ENCODE data around the gene SLC24A3.

SLC24A3 gene

DNA sequence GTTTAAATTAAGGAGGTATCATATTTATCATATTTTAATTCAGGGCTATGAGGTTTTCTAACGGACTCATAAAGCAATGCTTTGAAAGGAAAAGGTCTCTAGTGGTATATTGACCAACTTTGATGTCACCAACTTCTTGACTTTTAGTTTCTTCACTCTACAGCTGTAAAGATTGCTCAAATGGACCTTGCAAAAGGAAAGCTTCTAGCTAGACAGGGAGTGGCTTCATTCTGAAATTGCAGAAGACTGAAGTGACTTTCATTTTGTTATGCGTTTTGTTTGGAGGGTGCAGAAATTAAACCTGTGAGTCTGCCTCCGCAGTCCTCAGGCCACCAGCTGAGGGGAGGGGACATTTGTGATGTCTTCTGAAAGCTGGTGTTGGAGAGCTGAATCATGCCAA is 95.7 kb downstream of the SLC24A3 start:
- TF ChIP-seq EZH2phosphoT487 (IDR thresholded peaks at IDR 0.05; ENCODE audit: low read depth) (no peak), CTCF (IDR thresholded peaks at IDR 0.05; ENCODE audit: low read depth, low read length) (no peak)
- Histone ChIP-seq H3K4me1 (ENCODE audit: low read length) (no peaks in the 10 kb centered on the region), H3K79me2 (ENCODE audit: low read length) (no peaks in the 10 kb centered on the region)

GRCh38 chr20:19310541-19310940 is 98.1 kb downstream of the SLC24A3 start:
- Histone ChIP-seq H3K9me3 (ENCODE audit: insufficient read depth, low read length) (no peaks in the 10 kb centered on the region), H3K4me1 (ENCODE audit: low read length) (no peaks in the 10 kb centered on the region), H4K20me1 (ENCODE audit: insufficient read depth, low read length) (no peaks in the 10 kb centered on the region), H2AFZ (ENCODE audit: low read depth, low read length) (no peak overlapping the region), H3K27ac (ENCODE audit: low read length) (no peak overlapping the region), H3K36me3 (replicated peaks; ENCODE audit: low read depth, low read length) (no peaks in the 10 kb centered on the region), H3K4me3 (ENCODE audit: low read length) (no peak overlapping the region), H3K9ac (ENCODE audit: low read length) (no peak overlapping the region), H3K79me2 (ENCODE audit: low read length) (no peaks in the 10 kb centered on the region), H3K27me3 (ENCODE audit: low read depth, low read length) (peaks cover 36% of the 10 kb centered on the region), H3K4me2 (ENCODE audit: low read length) (no peak overlapping the region)
- TF ChIP-seq CTCF (IDR thresholded peaks at IDR 0.05; ENCODE audit: low read depth, low read length) (no peak), EZH2phosphoT487 (IDR thresholded peaks at IDR 0.05; ENCODE audit: low read depth) (no peak)

More for the DNA sequence above, 95.7 kb downstream of the SLC24A3 start:
- Histone ChIP-seq H4K20me1 (ENCODE audit: insufficient read depth, low read length) (no peaks in the 10 kb centered on the region), H3K36me3 (replicated peaks; ENCODE audit: low read depth, low read length) (no peaks in the 10 kb centered on the region), H3K4me3 (ENCODE audit: low read length) (no peak overlapping the region), H3K4me2 (ENCODE audit: low read length) (no peak overlapping the region), H3K27me3 (ENCODE audit: low read depth, low read length) (peaks cover 39% of the 10 kb centered on the region), H3K27ac (ENCODE audit: low read length) (no peak overlapping the region), H3K9ac (ENCODE audit: low read length) (no peak overlapping the region), H3K9me3 (ENCODE audit: insufficient read depth, low read length) (no peaks in the 10 kb centered on the region), H2AFZ (ENCODE audit: low read depth, low read length) (no peak overlapping the region)

GRCh38 chr20:19313342-19314069 is 101.1 kb downstream of the SLC24A3 start:
- H3K27me3 ChIP-seq (ENCODE audit: low read depth, low read length): peaks cover 47% of the 10 kb centered on the region
- H3K9ac ChIP-seq (ENCODE audit: low read length): no peak overlapping the region

GRCh38 chr20:19314621-19315020 is 102.2 kb downstream of the SLC24A3 start:
- Histone ChIP-seq H2AFZ (ENCODE audit: low read depth, low read length) (no peak overlapping the region), H3K9ac (ENCODE audit: low read length) (no peak overlapping the region), H3K27ac (ENCODE audit: low read length) (no peak overlapping the region), H3K27me3 (ENCODE audit: low read depth, low read length) (peaks cover 45% of the 10 kb centered on the region), H4K20me1 (ENCODE audit: insufficient read depth, low read length) (no peaks in the 10 kb centered on the region), H3K79me2 (ENCODE audit: low read length) (no peaks in the 10 kb centered on the region), H3K36me3 (replicated peaks; ENCODE audit: low read depth, low read length) (no peaks in the 10 kb centered on the region), H3K9me3 (ENCODE audit: insufficient read depth, low read length) (no peaks in the 10 kb centered on the region), H3K4me1 (ENCODE audit: low read length) (no peaks in the 10 kb centered on the region), H3K4me3 (ENCODE audit: low read length) (no peak overlapping the region), H3K4me2 (ENCODE audit: low read length) (no peak overlapping the region)
- TF ChIP-seq CTCF (IDR thresholded peaks at IDR 0.05; ENCODE audit: low read depth, low read length): no peak
- no peak for TF ChIP-seq EZH2phosphoT487 (IDR thresholded peaks at IDR 0.05; ENCODE audit: low read depth)

More at GRCh38 chr20:19313342-19314069, 101.1 kb downstream of the SLC24A3 start:
- Histone ChIP-seq H3K4me3 (ENCODE audit: low read length) (no peak overlapping the region), H3K4me2 (ENCODE audit: low read length) (no peak overlapping the region), H3K4me1 (ENCODE audit: low read length) (no peaks in the 10 kb centered on the region), H3K9me3 (ENCODE audit: insufficient read depth, low read length) (no peaks in the 10 kb centered on the region), H3K36me3 (replicated peaks; ENCODE audit: low read depth, low read length) (no peaks in the 10 kb centered on the region), H3K27ac (ENCODE audit: low read length) (no peak overlapping the region), H3K79me2 (ENCODE audit: low read length) (no peaks in the 10 kb centered on the region), H2AFZ (ENCODE audit: low read depth, low read length) (no peak overlapping the region), H4K20me1 (ENCODE audit: insufficient read depth, low read length) (no peaks in the 10 kb centered on the region)
- TF ChIP-seq EZH2phosphoT487 (IDR thresholded peaks at IDR 0.05; ENCODE audit: low read depth): no peak
